A549 (cell line): Measurements from ENCODE around the gene ZNF576. TPM values are rescaled to one million over a fixed set of nuclear protein-coding genes. Genes with fewer than 3 reads are reported as not detected.

ENCODE experiments used
- ATAC-seq, 2 experiments: fragments of 200-7000 bp in 1 of 2; fragments of >200 bp in 1 of 2; cut with Nextera tagmentation in 1 of 2; cut with Tn5 transposase in 1 of 2; 3 replicates each; pipeline versions ENCODE4 v1.8.0 to v1.9.1; 2018 to 2020; ENCODE audit warnings: mild to moderate bottlenecking in 1 of 2, moderate library complexity in 1 of 2
- CTCF ChIA-PET: fragments of 300-600 bp; sonication (Branson Sonifier 250); formaldehyde crosslinking; extraction: SDS; loops from one replicate; lab custom pipeline; 2021; ENCODE audit warnings: antibody characterized with exemption, inconsistent platforms; lab: Yijun Ruan, JAX
- POLR2A ChIA-PET: fragments of 350-600 bp; formaldehyde crosslinking; extraction: SDS; loops from one replicate; lab custom pipeline; 2021; ENCODE audit warnings: antibody characterized with exemption, inconsistent platforms; lab: Yijun Ruan, JAX
- DNase-seq, 2 experiments: peaks; one replicate each; pipeline versions ENCODE4 v3.0.0 to v3.0.0-alpha.2; 2011 to 2016; ENCODE audit warnings: low read depth in 1 of 2, low spot score in 1 of 2
- FAIRE-seq: peaks from 2 replicates; lab custom pipeline; 2011; peaks lifted over from hg19 to GRCh38; lab: Jason Lieb, UNC
- H3K27ac ChIP-seq, 2 experiments: fragments of >200 bp; sonication (Bioruptor Twin); formaldehyde crosslinking; 3 replicates each; pipeline ENCODE4 v1.5.1; 2016 to 2017
- H3K4me1 ChIP-seq: fragments of >200 bp; sonication (Bioruptor Twin); formaldehyde crosslinking; 3 replicates; pipeline ENCODE4 v1.6.1; 2016
- H3K4me2 ChIP-seq: fragments of >200 bp; sonication (Bioruptor Twin); formaldehyde crosslinking; 3 replicates; pipeline ENCODE4 v1.6.1; 2016
- H3K4me3 ChIP-seq: fragments of >200 bp; sonication (Bioruptor Twin); formaldehyde crosslinking; 3 replicates; pipeline ENCODE4 v1.5.1; 2016
- H3K9me3 ChIP-seq: fragments of >200 bp; sonication (Bioruptor Twin); formaldehyde crosslinking; 3 replicates; pipeline ENCODE4 v1.6.1; 2016
- BHLHE40 ChIP-seq: IDR thresholded peaks from 2 replicates; pipeline ENCODE4 v1.6.1; 2012; ENCODE audit warnings: low read depth, low read length, inconsistent platforms
- CBX2 ChIP-seq: fragments of 200-600 bp; sonication (generic); IDR thresholded peaks from 2 replicates; pipeline ENCODE4 v1.6.1; 2016; ENCODE audit warnings: low read depth, mild to moderate bottlenecking, borderline replicate concordance
- CBX8 ChIP-seq: fragments of 200-600 bp; sonication (generic); IDR thresholded peaks from 2 replicates; pipeline ENCODE4 v1.6.1; 2016
- CEBPB ChIP-seq, 2 experiments: fragments of >200 bp in 1 of 2; sonication (Bioruptor Twin) in 1 of 2; formaldehyde crosslinking in 1 of 2; IDR thresholded peaks; 2 replicates each; pipeline ENCODE4 v1.6.1; 2012 to 2016
- FOXS1 ChIP-seq: fragments of 250-450 bp; sonication (Bioruptor Pico); IDR thresholded peaks from 2 replicates; pipeline ENCODE4 v1.5.0; 2020; ENCODE audit warnings: mild to moderate bottlenecking, moderate library complexity
- HEYL ChIP-seq: fragments of 250-450 bp; sonication (Bioruptor Pico); IDR thresholded peaks from 2 replicates; pipeline ENCODE4 v1.8.0; 2021; ENCODE audit warnings: mild to moderate bottlenecking, moderate library complexity
- JUNB ChIP-seq: fragments of >200 bp; sonication (Bioruptor Twin); formaldehyde crosslinking; IDR thresholded peaks from 2 replicates; pipeline ENCODE4 v1.6.1; 2016
- KDM1A ChIP-seq: fragments of 200-600 bp; sonication (generic); IDR thresholded peaks from 2 replicates; pipeline ENCODE4 v1.6.1; 2016; ENCODE audit warnings: low read depth, mild to moderate bottlenecking
- MAFK ChIP-seq: fragments of 450-650 bp; IDR thresholded peaks from 2 replicates; pipeline ENCODE4 v1.6.1; 2014; ENCODE audit not compliant: partially characterized antibody
- MAZ ChIP-seq: fragments of 150-350 bp; IDR thresholded peaks from 2 replicates; pipeline ENCODE4 v1.6.1; 2014; ENCODE audit warnings: antibody characterized with exemption, low read depth, low read length, borderline replicate concordance
- MYC ChIP-seq: IDR thresholded peaks from 2 replicates; pipeline ENCODE4 v1.6.1; 2012; ENCODE audit warnings: mild to moderate bottlenecking, inconsistent platforms, low read length, improper control_type of control experiment, borderline replicate concordance
- NR3C1 ChIP-seq: fragments of >200 bp; sonication (Bioruptor Twin); formaldehyde crosslinking; IDR thresholded peaks from 3 replicates; pipeline ENCODE4 v1.6.1; 2017
- PBX3 ChIP-seq: IDR thresholded peaks from 2 replicates; pipeline ENCODE4 v1.6.1; 2012
- POLR2A ChIP-seq: IDR thresholded peaks from 2 replicates; pipeline ENCODE4 v1.6.1; 2012; ENCODE audit warnings: mild to moderate bottlenecking, low read length
- RARB ChIP-seq: fragments of 250-450 bp; sonication (Bioruptor Pico); IDR thresholded peaks from 2 replicates; pipeline ENCODE4 v1.8.0; 2021; ENCODE audit warnings: mild to moderate bottlenecking, moderate library complexity
- RCOR1 ChIP-seq: fragments of 150-350 bp; IDR thresholded peaks from 2 replicates; pipeline ENCODE4 v1.6.1; 2014; ENCODE audit warnings: antibody characterized with exemption, low read length, low read depth
- ZNF302 ChIP-seq: fragments of 250-450 bp; sonication (Bioruptor Pico); IDR thresholded peaks from 2 replicates; pipeline ENCODE4 v1.9.0; 2021; ENCODE audit warnings: inconsistent platforms, mild to moderate bottlenecking, moderate library complexity
- WGBS: methylation state at CpG from one replicate; pipeline ENCODE4 v1.1.6; 2017; ENCODE audit errors: missing lambda C conversion rate; 5-methylcytosine and 5-hydroxymethylcytosine counted together
- polyA plus RNA-seq, 4 experiments: library from polyadenylated mRNA; depleted of rRNA in 3 of 4; stranded (reverse); fragments of >200 nt; fragmentation: RNase III in 1 of 4; extraction: RNeasy Plus Mini Kit Qiagen cat#74134 plus additional on column Dnase treatment in 1 of 4; gene quantifications; 2 replicates in 3 of 4; 3 replicates in 1 of 4; pipeline ENCODE4 v1.2.3, GENCODE V29; 2011 to 2017
- TF ChIP-seq, protein P1 (sequence below): fragments of 250-450 bp; sonication (Bioruptor Pico); IDR thresholded peaks from 2 replicates; pipeline ENCODE4 v1.5.0; 2021; ENCODE audit warnings: mild to moderate bottlenecking, moderate library complexity, borderline replicate concordance
- TF ChIP-seq, protein P2 (sequence below): fragments of 450-650 bp; IDR thresholded peaks from 2 replicates; pipeline ENCODE4 v1.6.1; 2014; ENCODE audit warnings: antibody characterized with exemption
- TF ChIP-seq, protein P3 (sequence below): fragments of 150-350 bp; IDR thresholded peaks from 2 replicates; pipeline ENCODE4 v1.6.1; 2014; ENCODE audit warnings: low read depth, mild to moderate bottlenecking, low read length
- TF ChIP-seq, protein P4 (sequence below): IDR thresholded peaks from 2 replicates; pipeline ENCODE4 v1.6.1; 2012; ENCODE audit warnings: low read depth, borderline replicate concordance
- TF ChIP-seq, protein P5 (sequence below): fragments of 250-450 bp; sonication (Bioruptor Pico); IDR thresholded peaks from 2 replicates; pipeline ENCODE4 v1.5.0; 2020; ENCODE audit warnings: low read depth, mild to moderate bottlenecking, moderate library complexity
- TF ChIP-seq, protein P6 (sequence below): fragments of >200 bp; sonication (Bioruptor Twin); formaldehyde crosslinking; IDR thresholded peaks from 3 replicates; pipeline ENCODE4 v1.5.1; 2016

ZNF576 gene
- polyA plus RNA-seq, 2 of the 4 experiments (the other 2 are of a cell fraction), result 10.6 to 16.5 TPM

GRCh38 chr19:43589678-43590077 is 6.7 kb upstream of the ZNF576 start (continued):
- TF ChIP-seq, protein P1, sequence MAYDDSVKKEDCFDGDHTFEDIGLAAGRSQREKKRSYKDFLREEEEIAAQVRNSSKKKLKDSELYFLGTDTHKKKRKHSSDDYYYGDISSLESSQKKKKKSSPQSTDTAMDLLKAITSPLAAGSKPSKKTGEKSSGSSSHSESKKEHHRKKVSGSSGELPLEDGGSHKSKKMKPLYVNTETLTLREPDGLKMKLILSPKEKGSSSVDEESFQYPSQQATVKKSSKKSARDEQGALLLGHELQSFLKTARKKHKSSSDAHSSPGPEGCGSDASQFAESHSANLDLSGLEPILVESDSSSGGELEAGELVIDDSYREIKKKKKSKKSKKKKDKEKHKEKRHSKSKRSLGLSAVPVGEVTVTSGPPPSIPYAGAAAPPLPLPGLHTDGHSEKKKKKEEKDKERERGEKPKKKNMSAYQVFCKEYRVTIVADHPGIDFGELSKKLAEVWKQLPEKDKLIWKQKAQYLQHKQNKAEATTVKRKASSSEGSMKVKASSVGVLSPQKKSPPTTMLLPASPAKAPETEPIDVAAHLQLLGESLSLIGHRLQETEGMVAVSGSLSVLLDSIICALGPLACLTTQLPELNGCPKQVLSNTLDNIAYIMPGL, result no peak
- no peak for TF ChIP-seq PBX3
- TF ChIP-seq, all 56 proteins: peak for 0

DNA sequence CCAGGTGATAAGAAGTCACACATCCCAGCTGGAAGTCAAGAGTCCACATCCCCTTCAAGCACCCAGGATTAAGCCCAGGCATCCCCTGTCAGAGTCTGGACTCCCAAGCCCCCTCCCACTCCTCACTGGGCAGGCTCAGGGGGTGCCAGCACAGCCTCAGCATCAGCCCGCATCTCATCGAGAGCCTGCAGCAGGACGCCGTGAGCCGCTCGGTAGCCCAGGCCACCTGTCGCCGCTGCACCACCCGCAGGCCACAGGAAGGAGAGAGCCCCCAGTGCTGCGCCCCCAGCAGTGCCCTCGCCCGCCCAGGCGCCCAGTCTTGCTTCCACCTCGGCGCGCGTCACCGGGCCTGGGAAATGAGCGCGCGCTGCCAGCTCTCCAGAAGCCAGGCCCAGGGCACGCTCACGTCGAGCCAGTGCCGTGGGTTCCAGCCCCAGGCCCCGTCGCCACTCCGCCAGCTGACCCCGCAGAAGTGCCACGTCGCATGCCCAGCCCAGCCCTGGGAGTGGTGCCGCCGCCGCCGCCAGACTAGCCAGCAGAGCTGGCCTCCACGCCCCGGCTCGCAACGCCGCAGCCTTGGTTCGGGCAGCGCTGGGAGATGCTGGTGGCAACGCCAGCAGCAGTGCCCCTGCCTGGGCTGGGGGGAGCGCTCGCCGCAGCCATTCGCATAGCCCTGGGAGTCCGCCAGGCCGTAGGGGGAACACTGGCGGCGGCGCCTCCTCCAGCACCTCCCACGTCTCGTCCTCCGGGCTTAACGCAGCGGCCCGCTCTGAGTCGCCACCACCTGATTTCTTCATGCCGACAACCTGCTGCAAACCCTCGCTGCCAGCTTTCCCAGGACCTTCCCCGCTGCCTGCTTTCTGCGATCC is 4.3 kb upstream of the ZNF576 start:
- ChIA-PET CTCF (no interaction called here), POLR2A (no interaction called here)
- peaks cover 11% of the 10 kb centered on the region; the same call in 2 of the 3 replicates for H3K4me1 ChIP-seq
- H3K9me3 ChIP-seq, result no peaks in the 10 kb centered on the region
- no peak overlapping the region for H3K4me2 ChIP-seq
- 98% methylated on average over 55 of the region's 63 CpGs for WGBS
- FAIRE-seq (no peak), DNase-seq (no peak), ATAC-seq (no peak)
- no peak overlapping the region for H3K4me3 ChIP-seq
- H3K27ac ChIP-seq, result no peak overlapping the region
- TF ChIP-seq RARB (CRISPR knock-in tag) (no peak), MYC (no peak)
- TF ChIP-seq, protein P2, sequence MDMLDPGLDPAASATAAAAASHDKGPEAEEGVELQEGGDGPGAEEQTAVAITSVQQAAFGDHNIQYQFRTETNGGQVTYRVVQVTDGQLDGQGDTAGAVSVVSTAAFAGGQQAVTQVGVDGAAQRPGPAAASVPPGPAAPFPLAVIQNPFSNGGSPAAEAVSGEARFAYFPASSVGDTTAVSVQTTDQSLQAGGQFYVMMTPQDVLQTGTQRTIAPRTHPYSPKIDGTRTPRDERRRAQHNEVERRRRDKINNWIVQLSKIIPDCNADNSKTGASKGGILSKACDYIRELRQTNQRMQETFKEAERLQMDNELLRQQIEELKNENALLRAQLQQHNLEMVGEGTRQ, result no peak

DNA sequence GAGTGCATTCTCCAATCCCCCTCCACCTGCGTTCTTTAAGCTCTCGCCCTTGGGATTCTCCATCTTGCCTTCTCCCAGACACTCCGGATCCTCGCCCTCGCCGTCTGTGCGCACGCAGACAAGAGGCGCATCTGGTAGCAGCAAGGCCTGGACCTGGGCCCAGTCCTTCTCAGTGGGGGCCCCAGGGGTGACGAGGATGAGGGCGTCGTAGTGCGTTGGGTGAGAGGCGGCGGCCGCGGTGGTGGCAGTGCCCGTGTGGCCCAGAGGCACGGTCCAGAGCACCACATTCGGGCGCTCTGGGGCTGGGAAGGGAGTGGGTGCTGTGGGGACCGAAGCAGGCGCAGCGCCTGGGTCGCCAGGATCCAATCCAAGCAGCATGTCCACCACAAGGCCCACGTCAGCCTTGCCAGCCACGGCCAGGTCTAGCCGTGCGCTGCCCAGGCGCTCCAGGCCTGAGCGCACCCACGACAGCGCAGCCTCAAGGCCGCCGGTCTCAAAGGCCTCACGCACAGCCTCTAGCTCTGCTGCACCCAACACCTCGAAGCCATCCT is 3.5 kb upstream of the ZNF576 start:
- no peak overlapping the region for H3K4me2 ChIP-seq
- 98% methylated on average over 37 of the region's 37 CpGs for WGBS
- FAIRE-seq (no peak), ATAC-seq (no peak), DNase-seq (no peak)
- no peak overlapping the region for H3K4me3 ChIP-seq
- TF ChIP-seq RARB (CRISPR knock-in tag) (no peak), FOXS1 (CRISPR knock-in tag) (no peak), CBX8 (no peak), BHLHE40 (no peak), JUNB (no peak), CBX2 (no peak), MAFK (no peak), HEYL (CRISPR knock-in tag) (no peak), POLR2A (no peak), MAZ (no peak), CEBPB (IDR thresholded peaks at IDR 0.05) (no peak), KDM1A (no peak), NR3C1 (no peak), ZNF302 (no peak), RCOR1 (no peak)
- TF ChIP-seq, protein P3, sequence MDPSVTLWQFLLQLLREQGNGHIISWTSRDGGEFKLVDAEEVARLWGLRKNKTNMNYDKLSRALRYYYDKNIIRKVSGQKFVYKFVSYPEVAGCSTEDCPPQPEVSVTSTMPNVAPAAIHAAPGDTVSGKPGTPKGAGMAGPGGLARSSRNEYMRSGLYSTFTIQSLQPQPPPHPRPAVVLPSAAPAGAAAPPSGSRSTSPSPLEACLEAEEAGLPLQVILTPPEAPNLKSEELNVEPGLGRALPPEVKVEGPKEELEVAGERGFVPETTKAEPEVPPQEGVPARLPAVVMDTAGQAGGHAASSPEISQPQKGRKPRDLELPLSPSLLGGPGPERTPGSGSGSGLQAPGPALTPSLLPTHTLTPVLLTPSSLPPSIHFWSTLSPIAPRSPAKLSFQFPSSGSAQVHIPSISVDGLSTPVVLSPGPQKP, result no peak
- TF ChIP-seq, protein P4, sequence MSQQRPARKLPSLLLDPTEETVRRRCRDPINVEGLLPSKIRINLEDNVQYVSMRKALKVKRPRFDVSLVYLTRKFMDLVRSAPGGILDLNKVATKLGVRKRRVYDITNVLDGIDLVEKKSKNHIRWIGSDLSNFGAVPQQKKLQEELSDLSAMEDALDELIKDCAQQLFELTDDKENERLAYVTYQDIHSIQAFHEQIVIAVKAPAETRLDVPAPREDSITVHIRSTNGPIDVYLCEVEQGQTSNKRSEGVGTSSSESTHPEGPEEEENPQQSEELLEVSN, result no peak
- TF ChIP-seq, protein P5, sequence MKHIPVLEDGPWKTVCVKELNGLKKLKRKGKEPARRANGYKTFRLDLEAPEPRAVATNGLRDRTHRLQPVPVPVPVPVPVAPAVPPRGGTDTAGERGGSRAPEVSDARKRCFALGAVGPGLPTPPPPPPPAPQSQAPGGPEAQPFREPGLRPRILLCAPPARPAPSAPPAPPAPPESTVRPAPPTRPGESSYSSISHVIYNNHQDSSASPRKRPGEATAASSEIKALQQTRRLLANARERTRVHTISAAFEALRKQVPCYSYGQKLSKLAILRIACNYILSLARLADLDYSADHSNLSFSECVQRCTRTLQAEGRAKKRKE (CRISPR knock-in tag), result no peak
- TF ChIP-seq, protein P6, sequence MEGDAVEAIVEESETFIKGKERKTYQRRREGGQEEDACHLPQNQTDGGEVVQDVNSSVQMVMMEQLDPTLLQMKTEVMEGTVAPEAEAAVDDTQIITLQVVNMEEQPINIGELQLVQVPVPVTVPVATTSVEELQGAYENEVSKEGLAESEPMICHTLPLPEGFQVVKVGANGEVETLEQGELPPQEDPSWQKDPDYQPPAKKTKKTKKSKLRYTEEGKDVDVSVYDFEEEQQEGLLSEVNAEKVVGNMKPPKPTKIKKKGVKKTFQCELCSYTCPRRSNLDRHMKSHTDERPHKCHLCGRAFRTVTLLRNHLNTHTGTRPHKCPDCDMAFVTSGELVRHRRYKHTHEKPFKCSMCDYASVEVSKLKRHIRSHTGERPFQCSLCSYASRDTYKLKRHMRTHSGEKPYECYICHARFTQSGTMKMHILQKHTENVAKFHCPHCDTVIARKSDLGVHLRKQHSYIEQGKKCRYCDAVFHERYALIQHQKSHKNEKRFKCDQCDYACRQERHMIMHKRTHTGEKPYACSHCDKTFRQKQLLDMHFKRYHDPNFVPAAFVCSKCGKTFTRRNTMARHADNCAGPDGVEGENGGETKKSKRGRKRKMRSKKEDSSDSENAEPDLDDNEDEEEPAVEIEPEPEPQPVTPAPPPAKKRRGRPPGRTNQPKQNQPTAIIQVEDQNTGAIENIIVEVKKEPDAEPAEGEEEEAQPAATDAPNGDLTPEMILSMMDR, result no peak
- CTCF ChIA-PET, result interaction anchor here (3.0 to 4.6 kb wide), 3 partner anchors 18 to 58 kb away, joined by 21 to 51 read pairs (median 44); partner anchors contain the start of genes PINLYP, XRCC1 and ZNF575
- no peaks in the 10 kb centered on the region for H3K9me3 ChIP-seq
- no peak overlapping the region for H3K27ac ChIP-seq
- POLR2A ChIA-PET, result interaction anchor here (0.6 kb wide), 1 partner anchor 1183 kb away, joined by 4 read pairs; no protein-coding TSS in a partner anchor
- H3K4me1 ChIP-seq, result peaks cover 18% of the 10 kb centered on the region
